ENCODE measurements around the gene MTHFD1. TPM values are rescaled to one million over a fixed set of nuclear protein-coding genes. Genes with fewer than 3 reads are reported as not detected.

MTHFD1 gene
- total and polyA plus RNA-seq, 2 of the 4 experiments (the other 2 are of a cell fraction), result 32.2 to 64.9 TPM

DNA sequence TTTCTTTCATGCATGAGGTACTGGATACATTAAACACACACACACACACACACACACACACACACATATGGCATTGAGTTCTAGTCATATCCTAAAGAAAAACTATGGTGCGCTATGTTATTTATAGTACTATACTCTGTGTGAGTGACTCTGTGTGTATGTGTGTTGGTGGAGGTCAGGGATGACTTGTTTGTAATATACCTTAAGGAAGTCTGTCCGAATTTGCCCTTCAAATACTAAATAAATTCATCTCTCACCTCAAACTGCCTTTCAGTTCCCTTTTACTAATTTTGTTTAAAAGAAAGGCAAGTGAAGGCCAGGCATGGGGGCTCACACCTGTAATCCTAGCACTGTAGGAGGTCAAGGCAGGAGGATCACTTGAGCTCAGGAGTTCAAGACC, 75.0 kb downstream of the MTHFD1 start:
- no peak overlapping the region for H3K4ac ChIP-seq (ENCODE audit: low read depth, low read length)
- H4K91ac ChIP-seq (ENCODE audit: insufficient read depth, low read depth, low read length), result no peak overlapping the region
- H3K36me3 ChIP-seq (ENCODE audit: control insufficient read depth, insufficient read depth, low read length), result no peaks in the 10 kb centered on the region; the same call in 1 of the 2 replicates
- H2BK120ac ChIP-seq (ENCODE audit: low read depth, low read length), result no peak overlapping the region
- no peak overlapping the region for H2BK5ac ChIP-seq (ENCODE audit: low read depth, low read length, poor library complexity, severe bottlenecking)
- no peak overlapping the region for H4K8ac ChIP-seq (ENCODE audit: low read depth in 2 of 2, low read length in 2 of 2)
- no peak overlapping the region for H2AK5ac ChIP-seq (ENCODE audit: low read depth, low read length)
- POLR2A ChIA-PET (ENCODE audit: unreplicated experiment), result interaction anchor here (0.6 kb wide), 2 partner anchors 96 to 527 kb away, joined by 3 read pairs; no protein-coding TSS in a partner anchor
- no TSS peak for BruUV-seq (replicated peaks)
- H3K27ac ChIP-seq (ENCODE audit: insufficient read depth, low read length), result no peak overlapping the region
- H3K4me3 ChIP-seq (ENCODE audit: insufficient read depth, low read depth, low read length), result no peak overlapping the region
- no peak for DNase-seq
- no peak overlapping the region for H3K4me2 ChIP-seq (ENCODE audit: low read depth, low read length)
- H4K20me1 ChIP-seq (ENCODE audit: insufficient read depth, low read length), result no peaks in the 10 kb centered on the region
- no peak overlapping the region for H2AK9ac ChIP-seq (replicated peaks; ENCODE audit: low read depth, low read length, poor library complexity)
- H3K4me1 ChIP-seq (ENCODE audit: control insufficient read depth, insufficient read depth, low read length), result peaks cover 1% of the 10 kb centered on the region; the same call in 1 of the 2 replicates
- no peak overlapping the region for H2BK15ac ChIP-seq (ENCODE audit: low read depth, low read length)
- no peaks in the 10 kb centered on the region for H3K27me3 ChIP-seq (ENCODE audit: control insufficient read depth, insufficient read depth, low read length)
- no peak overlapping the region for H3K18ac ChIP-seq (ENCODE audit: low read depth, low read length)
- H3K9me1 ChIP-seq (ENCODE audit: insufficient read depth, low read length), result 0 out of 2 replicates have a peak, but pooled peaks cover 4% of the 10 kb centered on the region
- no peak overlapping the region for H2AFZ ChIP-seq (replicated peaks; ENCODE audit: low read length, poor library complexity)
- H2BK20ac ChIP-seq (ENCODE audit: low read depth, low read length), result no peak overlapping the region
- in situ Hi-C loops (cut with MboI; ENCODE audit: low sequenced_read_pairs) (no loop called here), intact Hi-C loops (cut with micrococcal nuclease) (no loop called here), dilution Hi-C loops (cut with HindIII; ENCODE audit: low sequenced_read_pairs, unreplicated experiment) (no loop called here)
- H3K14ac ChIP-seq (replicated peaks; ENCODE audit: low read depth, low read length), result no peak overlapping the region
- TF ChIP-seq, protein P1, sequence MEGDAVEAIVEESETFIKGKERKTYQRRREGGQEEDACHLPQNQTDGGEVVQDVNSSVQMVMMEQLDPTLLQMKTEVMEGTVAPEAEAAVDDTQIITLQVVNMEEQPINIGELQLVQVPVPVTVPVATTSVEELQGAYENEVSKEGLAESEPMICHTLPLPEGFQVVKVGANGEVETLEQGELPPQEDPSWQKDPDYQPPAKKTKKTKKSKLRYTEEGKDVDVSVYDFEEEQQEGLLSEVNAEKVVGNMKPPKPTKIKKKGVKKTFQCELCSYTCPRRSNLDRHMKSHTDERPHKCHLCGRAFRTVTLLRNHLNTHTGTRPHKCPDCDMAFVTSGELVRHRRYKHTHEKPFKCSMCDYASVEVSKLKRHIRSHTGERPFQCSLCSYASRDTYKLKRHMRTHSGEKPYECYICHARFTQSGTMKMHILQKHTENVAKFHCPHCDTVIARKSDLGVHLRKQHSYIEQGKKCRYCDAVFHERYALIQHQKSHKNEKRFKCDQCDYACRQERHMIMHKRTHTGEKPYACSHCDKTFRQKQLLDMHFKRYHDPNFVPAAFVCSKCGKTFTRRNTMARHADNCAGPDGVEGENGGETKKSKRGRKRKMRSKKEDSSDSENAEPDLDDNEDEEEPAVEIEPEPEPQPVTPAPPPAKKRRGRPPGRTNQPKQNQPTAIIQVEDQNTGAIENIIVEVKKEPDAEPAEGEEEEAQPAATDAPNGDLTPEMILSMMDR (conservative IDR thresholded peaks at IDR 0.05; ENCODE audit: low read depth, low read length), result no peak
- no peak for TF ChIP-seq CEBPB (IDR thresholded peaks at IDR 0.05; ENCODE audit: low read depth, low read length)
- TF ChIP-seq RCOR1 (IDR thresholded peaks at IDR 0.05; ENCODE audit: insufficient replicate concordance, low read length), result no peak
- TF ChIP-seq MXI1 (IDR thresholded peaks at IDR 0.05; ENCODE audit: borderline replicate concordance, low read depth, low read length), result no peak
- no peak for TF ChIP-seq BHLHE40 (IDR thresholded peaks at IDR 0.05; ENCODE audit: low read depth, low read length)
- no peak for TF ChIP-seq CHD1 (IDR thresholded peaks at IDR 0.05; ENCODE audit: low read depth, low read length)
- no peak for TF ChIP-seq SMC3 (IDR thresholded peaks at IDR 0.05; ENCODE audit: low read depth, low read length)
- no peak for TF ChIP-seq MAZ (IDR thresholded peaks at IDR 0.05; ENCODE audit: borderline replicate concordance, low read depth, low read length)
- TF ChIP-seq NFE2L2 (IDR thresholded peaks at IDR 0.05; ENCODE audit: low read depth, low read length), result no peak
- TF ChIP-seq, protein P2, sequence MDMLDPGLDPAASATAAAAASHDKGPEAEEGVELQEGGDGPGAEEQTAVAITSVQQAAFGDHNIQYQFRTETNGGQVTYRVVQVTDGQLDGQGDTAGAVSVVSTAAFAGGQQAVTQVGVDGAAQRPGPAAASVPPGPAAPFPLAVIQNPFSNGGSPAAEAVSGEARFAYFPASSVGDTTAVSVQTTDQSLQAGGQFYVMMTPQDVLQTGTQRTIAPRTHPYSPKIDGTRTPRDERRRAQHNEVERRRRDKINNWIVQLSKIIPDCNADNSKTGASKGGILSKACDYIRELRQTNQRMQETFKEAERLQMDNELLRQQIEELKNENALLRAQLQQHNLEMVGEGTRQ (IDR thresholded peaks at IDR 0.05; ENCODE audit: low read depth, low read length), result no peak
- TF ChIP-seq POLR2A (IDR thresholded peaks at IDR 0.05; ENCODE audit: low read depth, low read length), result no peak
- no peak for TF ChIP-seq RAD21 (IDR thresholded peaks at IDR 0.05; ENCODE audit: low read length)
- no peak for TF ChIP-seq FOS (IDR thresholded peaks at IDR 0.05; ENCODE audit: low read depth, low read length)
- TF ChIP-seq, protein P3, sequence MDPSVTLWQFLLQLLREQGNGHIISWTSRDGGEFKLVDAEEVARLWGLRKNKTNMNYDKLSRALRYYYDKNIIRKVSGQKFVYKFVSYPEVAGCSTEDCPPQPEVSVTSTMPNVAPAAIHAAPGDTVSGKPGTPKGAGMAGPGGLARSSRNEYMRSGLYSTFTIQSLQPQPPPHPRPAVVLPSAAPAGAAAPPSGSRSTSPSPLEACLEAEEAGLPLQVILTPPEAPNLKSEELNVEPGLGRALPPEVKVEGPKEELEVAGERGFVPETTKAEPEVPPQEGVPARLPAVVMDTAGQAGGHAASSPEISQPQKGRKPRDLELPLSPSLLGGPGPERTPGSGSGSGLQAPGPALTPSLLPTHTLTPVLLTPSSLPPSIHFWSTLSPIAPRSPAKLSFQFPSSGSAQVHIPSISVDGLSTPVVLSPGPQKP (IDR thresholded peaks at IDR 0.05; ENCODE audit: borderline replicate concordance, low read depth, low read length), result no peak
- TF ChIP-seq RFX5 (IDR thresholded peaks at IDR 0.05; ENCODE audit: low read depth, low read length), result no peak
- TF ChIP-seq MAFK (IDR thresholded peaks at IDR 0.05; ENCODE audit: low read depth, low read length), result no peak
- no peak overlapping the region for H3K56ac ChIP-seq (ENCODE audit: extremely low read depth, insufficient read depth, low read length)
- CTCF ChIA-PET, result no interaction called here
- H3K23ac ChIP-seq (ENCODE audit: low read depth, low read length), result no peak overlapping the region
- no peaks in the 10 kb centered on the region for H3K9me3 ChIP-seq (ENCODE audit: control insufficient read depth, insufficient read depth, low read length)
- no CpG with 5 or more reads among the region's 2 CpGs for WGBS, 2 experiments (ENCODE audit: extremely low coverage in 2 of 2, insufficient read length in 1 of 2)
- H4K5ac ChIP-seq (ENCODE audit: low read depth, low read length), result no peak overlapping the region
- ATAC-seq (ENCODE audit: low read depth), result no peak
- no peak overlapping the region for H3K9ac ChIP-seq (ENCODE audit: low read depth, low read length)
- no peaks in the 10 kb centered on the region for H3K79me1 ChIP-seq (ENCODE audit: low read depth in 1 of 2, low read length in 2 of 2)

Measured in IMR-90 (cell line).